B cell (primary cell): ENCODE measurements around the gene GUF1. TPM values are rescaled to one million over a fixed set of nuclear protein-coding genes. Genes with fewer than 3 reads are reported as not detected.

Experiments used
- ATAC-seq: fragments of 200-7000 bp; cut with Tn5 transposase; one replicate; pipeline ENCODE4 v1.10.0; 2021; ENCODE audit warnings: low read depth, mild to moderate bottlenecking, moderate number of reproducible peaks, moderate library complexity
- CTCF ChIA-PET: fragments of 350-600 bp; sonication (Branson Sonifier 250); formaldehyde crosslinking; loops from one replicate; lab custom pipeline; 2021; ENCODE audit warnings: antibody characterized with exemption, inconsistent platforms; lab: Charles Lee
- POLR2A ChIA-PET: fragments of 350-600 bp; sonication (Branson Sonifier 250); formaldehyde crosslinking; loops from one replicate; lab custom pipeline; 2021; ENCODE audit warnings: antibody characterized with exemption; lab: Charles Lee
- DNase-seq: peaks from one replicate; pipeline ENCODE4 v3.0.0; 2013
- H2AFZ ChIP-seq: 2 replicates; pipeline ENCODE4 v1.6.1; 2012; ENCODE audit warnings: mild to moderate bottlenecking, low read depth, low read length; ENCODE audit not compliant: insufficient read depth, poor library complexity, severe bottlenecking
- H3K27ac ChIP-seq, 2 donors: 1 replicate in 1 of 2; 2 replicates in 1 of 2; pipeline ENCODE4 v1.5.1; 2012 to 2013; ENCODE audit warnings: low read length in 2 of 2, mild to moderate bottlenecking in 2 of 2, moderate library complexity in 1 of 2
- H3K27me3 ChIP-seq, 4 experiments: fragments of 200-600 bp in 1 of 4; sonication (generic) in 1 of 4; replicated peaks in 1 of 4; 1 replicate in 2 of 4; 2 replicates in 2 of 4; pipeline versions ENCODE4 v1.6.1 to v1.7.0; 2013 to 2016; ENCODE audit warnings: low read length in 3 of 4, mild to moderate bottlenecking in 2 of 4, mixed read lengths in 1 of 4, moderate library complexity in 1 of 4; ENCODE audit not compliant: insufficient read depth in 4 of 4, control insufficient read depth in 3 of 4; ENCODE audit errors: control extremely low read depth in 1 of 4
- H3K36me3 ChIP-seq, 2 experiments: replicated peaks in 1 of 2; 1 replicate in 1 of 2; 2 replicates in 1 of 2; pipeline versions ENCODE4 v1.6.1 to v1.7.1; 2013; ENCODE audit warnings: low read length in 1 of 2; ENCODE audit not compliant: insufficient read depth in 2 of 2, control insufficient read depth in 1 of 2; ENCODE audit errors: control extremely low read depth in 1 of 2, extremely low read depth in 1 of 2
- H3K4me1 ChIP-seq, 2 donors: fragments of 200-600 bp in 1 of 2; sonication (generic) in 1 of 2; 1 replicate in 1 of 2; 2 replicates in 1 of 2; pipeline versions ENCODE4 v1.5.1 to v1.6.1; 2013 to 2017; ENCODE audit warnings: low read length in 2 of 2; ENCODE audit not compliant: control insufficient read depth in 2 of 2, insufficient read depth in 2 of 2
- H3K4me2 ChIP-seq: replicated peaks from 2 replicates; pipeline ENCODE3; 2012; ENCODE audit warnings: mild to moderate bottlenecking, low read depth, low read length; ENCODE audit not compliant: poor library complexity, severe bottlenecking
- H3K4me3 ChIP-seq, 5 experiments: fragments of 200-600 bp in 1 of 5; sonication (generic) in 1 of 5; 1 replicate in 3 of 5; 2 replicates in 2 of 5; pipeline versions ENCODE4 v1.5.1 to v1.7.0; 2011 to 2016; ENCODE audit warnings: low read length in 4 of 5, mild to moderate bottlenecking in 4 of 5, low read depth in 2 of 5, control low read depth in 1 of 5, moderate library complexity in 1 of 5; ENCODE audit not compliant: insufficient read depth in 1 of 5; ENCODE audit errors: control extremely low read depth in 1 of 5, extremely low read depth in 1 of 5
- H3K79me2 ChIP-seq: fragments of 200-600 bp; sonication (generic); one replicate; pipeline ENCODE4 v1.6.0; 2016; ENCODE audit warnings: low read length; ENCODE audit not compliant: control insufficient read depth, insufficient read depth
- H3K9ac ChIP-seq: fragments of 200-600 bp; sonication (generic); 2 replicates; pipeline ENCODE4 v1.6.1; 2017; ENCODE audit warnings: mild to moderate bottlenecking, low read length, moderate library complexity
- H3K9me3 ChIP-seq, 3 donors: one replicate each; pipeline versions ENCODE4 v1.6.1 to v1.7.1; 2013; ENCODE audit warnings: low read length in 2 of 3; ENCODE audit not compliant: control insufficient read depth in 2 of 3, insufficient read depth in 1 of 3; ENCODE audit errors: control extremely low read depth in 1 of 3
- H4K20me1 ChIP-seq: 2 replicates; pipeline ENCODE4 v1.6.0; 2012; ENCODE audit warnings: mild to moderate bottlenecking, low read length; ENCODE audit not compliant: insufficient read depth, control insufficient read depth, poor library complexity, severe bottlenecking
- H3K27ac Mint-ChIP-seq: one replicate; pipeline ENCODE4 v1.8.0; 2021; ENCODE audit warnings: mixed read lengths
- H3K27me3 Mint-ChIP-seq: one replicate; pipeline ENCODE4 v1.8.0; 2021; ENCODE audit warnings: mixed read lengths
- H3K4me1 Mint-ChIP-seq: one replicate; pipeline ENCODE4 v1.8.0; 2021; ENCODE audit warnings: mixed read lengths
- H3K4me3 Mint-ChIP-seq: one replicate; pipeline ENCODE4 v1.8.0; 2021; ENCODE audit warnings: mixed read lengths
- H3K9me3 Mint-ChIP-seq: one replicate; pipeline ENCODE4 v1.8.0; 2022; ENCODE audit warnings: mixed read lengths; ENCODE audit not compliant: insufficient read depth
- CTCF ChIP-seq: fragments of 200-600 bp; IDR thresholded peaks from one replicate; pipeline ENCODE4 v1.8.0; 2022; ENCODE audit warnings: antibody characterized with exemption, mild to moderate bottlenecking
- EZH2 ChIP-seq: IDR thresholded peaks from 2 replicates; pipeline ENCODE4 v1.6.1; 2012; ENCODE audit warnings: borderline replicate concordance, low read depth, mild to moderate bottlenecking, moderate library complexity, low read length; ENCODE audit not compliant: insufficient read depth, poor library complexity, severe bottlenecking
- WGBS: methylation state at CpG from one replicate; pipeline ENCODE4 v1.1.5; 2013; ENCODE audit warnings: missing lambda C conversion rate; ENCODE audit not compliant: insufficient coverage; 5-methylcytosine and 5-hydroxymethylcytosine counted together
- intact Hi-C: fragments of 100-400 bp; cut with micrococcal nuclease; formaldehyde crosslinking; loops from one replicate; pipeline ENCODE4 v1.10.0; 2022
- polyA plus RNA-seq: library from polyadenylated mRNA; depleted of rRNA; stranded (reverse); fragments of >200 nt; gene quantifications from 2 replicates; pipeline ENCODE4 v1.2.3, GENCODE V29; 2012
- total RNA-seq, 2 donors: library from RNA; stranded (reverse); fragments of 120-200 nt in 1 of 2; gene quantifications; 1 replicate in 1 of 2; 2 replicates in 1 of 2; pipeline versions ENCODE4 v1.2.3 to v1.2.4, GENCODE V29; 2013 to 2022

Gene GUF1
- total and polyA plus RNA-seq, 2 donors (not counting 1 experiment from before 2014, with no cell fraction given), result 9.6 to 24.2 TPM

GRCh38 chr4:44701037-44701436 lies 22.8 kb downstream of the GUF1 start:
- WGBS, result no CpG with 5 or more reads among the region's 2 CpGs
- H3K4me1 ChIP-seq, result no peaks in the 10 kb centered on the region
- H3K79me2 ChIP-seq, result no peaks in the 10 kb centered on the region
- no peaks in the 10 kb centered on the region for H3K9me3 ChIP-seq
- no peaks in the 10 kb centered on the region for H4K20me1 ChIP-seq
- H3K27me3 ChIP-seq, result no peaks in the 10 kb centered on the region
- Mint-ChIP-seq H3K27me3 (no peaks in the 10 kb centered on the region), H3K4me3 (no peak overlapping the region), H3K4me1 (no peaks in the 10 kb centered on the region), H3K9me3 (no peaks in the 10 kb centered on the region), H3K27ac (no peak overlapping the region)
- H2AFZ ChIP-seq, result no peak overlapping the region
- no peak overlapping the region for H3K4me2 ChIP-seq
- no peak for TF ChIP-seq CTCF
- no peak for TF ChIP-seq EZH2
- H3K9ac ChIP-seq, result no peak overlapping the region
- no peak for DNase-seq
- peaks cover 3 to 52% of the 10 kb centered on the region in 2 experiments for H3K36me3 ChIP-seq
- no peak overlapping the region for H3K4me3 ChIP-seq
- H3K27ac ChIP-seq, result no peak overlapping the region
- intact Hi-C loops, result no loop called here
- CTCF ChIA-PET, result no interaction called here
- ATAC-seq, result no peak
- POLR2A ChIA-PET, result no interaction called here

GRCh38 chr4:44704673-44705072 lies 26.5 kb downstream of the GUF1 start:
- TF ChIP-seq CTCF, result no peak
- no peak for TF ChIP-seq EZH2
- no peak overlapping the region for H3K4me2 ChIP-seq
- H2AFZ ChIP-seq, result no peak overlapping the region
- Mint-ChIP-seq H3K27me3 (no peaks in the 10 kb centered on the region), H3K27ac (no peak overlapping the region), H3K4me1 (no peaks in the 10 kb centered on the region), H3K9me3 (no peaks in the 10 kb centered on the region), H3K4me3 (no peak overlapping the region)
- WGBS, result no CpG with 5 or more reads among the region's 4 CpGs
- H3K27ac ChIP-seq, result no peak overlapping the region
- H3K4me3 ChIP-seq, result no peak overlapping the region
- CTCF ChIA-PET, result no interaction called here
- no peak for DNase-seq
- intact Hi-C loops, result no loop called here
- no peak overlapping the region for H3K9ac ChIP-seq
- ATAC-seq, result no peak
- no peaks in the 10 kb centered on the region for H3K79me2 ChIP-seq
- H3K36me3 ChIP-seq, result peaks cover 5 to 27% of the 10 kb centered on the region in 2 experiments
- H4K20me1 ChIP-seq, result no peaks in the 10 kb centered on the region
- POLR2A ChIA-PET, result interaction anchor here (0.9 kb wide), 1 partner anchor 26 kb away, joined by 3 read pairs; the partner anchor contains the start of gene GUF1
- no peaks in the 10 kb centered on the region for H3K4me1 ChIP-seq
- no peaks in the 10 kb centered on the region for H3K9me3 ChIP-seq
- H3K27me3 ChIP-seq, result no peaks in the 10 kb centered on the region
